HG02571 (cell line): ENCODE results near the gene PUS1.
"Not testable (repeated sequence)": the region's sequence is repeated elsewhere in the genome, so short reads cannot be mapped to it uniquely, and the experiment has no call there.

Source experiments
- ATAC-seq: cut with Tn5 transposase; IDR thresholded peaks from one replicate; pipeline ENCODE4 v1.9.1; 2021; ENCODE audit warnings: mild to moderate bottlenecking, moderate library complexity; ENCODE audit not compliant: unreplicated experiment

Gene PUS1

DNA sequence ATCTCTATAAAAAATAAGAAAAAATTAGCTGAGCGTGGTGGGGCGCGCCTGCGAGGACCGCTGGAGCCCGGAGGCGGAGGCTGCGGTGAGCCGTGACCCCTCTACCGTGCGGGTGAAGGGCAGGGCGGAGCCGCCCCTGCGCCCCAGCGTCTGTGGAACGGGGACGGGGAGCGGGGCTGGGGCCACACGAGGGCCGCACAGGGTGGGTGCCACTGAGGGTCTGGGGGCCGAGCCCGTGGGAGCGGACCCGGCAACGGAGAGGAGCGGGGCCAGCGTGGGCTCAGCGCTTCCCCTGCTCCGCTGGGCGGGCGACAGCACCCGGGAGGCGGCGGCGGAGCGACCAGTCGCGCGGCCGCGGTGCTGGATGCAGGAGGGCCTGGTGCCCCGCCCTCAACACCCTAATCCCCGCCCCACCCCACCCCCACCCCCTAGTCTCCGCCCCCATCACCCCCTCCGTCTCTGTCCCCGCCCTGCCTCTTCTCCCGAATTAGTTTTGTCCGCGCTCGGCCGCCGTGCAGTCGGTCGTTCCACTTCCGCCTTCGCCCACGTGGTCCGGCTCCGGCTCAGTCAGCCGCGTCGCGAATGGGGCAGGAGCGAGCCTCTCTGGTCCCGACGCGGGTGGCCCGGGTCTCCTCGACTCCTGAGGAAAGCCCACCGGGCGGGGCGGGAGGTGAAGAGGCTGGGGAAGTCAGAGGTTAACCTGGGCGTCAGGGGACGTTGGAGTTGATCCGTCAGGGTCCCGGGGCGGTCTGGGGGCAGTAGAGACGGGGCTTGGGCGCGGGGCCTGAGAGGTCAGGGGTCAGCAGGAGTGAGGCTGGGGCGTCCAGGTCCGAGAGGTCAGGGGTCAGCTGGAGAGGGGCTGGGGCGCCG is at the start of gene PUS1:
PUS1 (plus strand) TSS at position 566 of the 870 bp plus-strand sequence. CDS start 447 bp downstream, outside the sequence.
- peak; percentile 67 for ATAC-seq

DNA sequence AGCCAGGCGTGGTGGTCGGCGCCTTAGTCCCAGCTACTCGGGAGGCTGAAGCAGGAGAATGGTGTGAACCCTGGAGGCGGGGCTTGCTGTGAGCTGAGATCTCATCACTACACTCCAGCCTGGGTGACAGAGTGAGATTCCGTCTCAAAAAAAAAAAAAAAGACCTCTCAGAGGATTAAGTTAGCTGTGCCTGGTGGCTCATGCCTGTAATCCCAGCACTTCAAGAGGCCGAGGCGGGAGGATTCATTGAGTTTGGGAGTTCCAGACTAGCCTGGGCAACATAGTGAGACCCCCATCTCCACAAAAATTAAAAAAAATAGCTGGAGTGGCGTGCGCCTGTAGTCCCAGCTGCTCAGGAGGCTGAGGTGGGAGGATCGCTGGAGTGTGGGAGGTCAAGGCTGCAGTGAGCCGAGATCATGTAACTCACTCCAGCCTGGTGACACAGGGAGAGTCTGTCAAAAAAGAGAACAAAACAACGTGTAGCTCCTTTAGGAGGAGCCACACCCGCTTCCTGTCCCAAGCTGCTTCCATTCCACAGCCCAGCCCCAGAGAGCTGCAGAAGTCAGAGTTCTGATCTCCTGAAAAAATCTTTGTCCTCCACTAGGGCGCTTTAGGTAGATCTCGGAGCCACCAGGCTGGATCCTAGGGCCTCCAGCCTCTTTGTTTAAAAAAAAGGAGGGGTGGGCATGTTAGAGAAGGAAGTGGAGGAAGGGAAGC is 46.1 kb upstream of the PUS1 start:
- ATAC-seq = no peak

DNA sequence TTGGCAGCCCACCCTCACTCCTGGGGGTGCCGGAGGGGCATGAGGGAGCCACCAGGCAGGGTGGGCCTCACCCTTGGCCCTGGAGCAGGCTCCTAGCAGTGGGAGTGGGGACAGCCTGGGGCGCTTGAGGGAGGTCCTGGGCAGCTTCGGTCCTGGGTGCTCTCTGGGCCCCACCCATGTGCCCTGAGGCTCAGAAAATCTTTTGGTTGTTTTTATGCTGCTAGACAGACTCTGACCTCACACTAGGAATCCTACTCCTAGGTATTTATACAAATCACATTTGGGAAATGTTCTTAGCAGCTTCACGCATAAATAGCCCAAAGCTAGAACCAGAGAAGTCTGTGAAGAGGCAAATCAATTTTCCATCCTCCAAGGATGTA is 45.6 kb upstream of the PUS1 start:
- no peak for ATAC-seq

DNA sequence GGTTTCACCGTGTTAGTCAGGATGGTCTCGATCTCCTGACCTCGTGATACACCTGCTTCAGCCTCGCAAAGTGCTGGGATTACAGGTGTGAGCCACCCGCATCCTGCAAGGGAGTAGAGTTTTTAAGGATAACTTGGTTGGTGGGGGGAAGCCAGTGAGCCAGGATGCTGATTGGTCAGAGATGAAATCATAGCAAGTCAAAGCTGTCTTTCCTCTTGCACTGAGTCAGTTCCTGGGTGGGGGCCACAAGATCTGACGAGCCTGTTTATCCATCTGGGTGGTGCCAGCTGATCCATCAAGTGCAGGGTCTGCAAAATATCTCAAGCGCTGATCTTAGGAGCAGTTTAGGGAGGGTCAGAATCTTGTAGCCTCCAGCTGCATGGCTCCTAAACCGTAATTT is 44.0 kb upstream of the PUS1 start:
- not testable (repeated sequence) for ATAC-seq

DNA sequence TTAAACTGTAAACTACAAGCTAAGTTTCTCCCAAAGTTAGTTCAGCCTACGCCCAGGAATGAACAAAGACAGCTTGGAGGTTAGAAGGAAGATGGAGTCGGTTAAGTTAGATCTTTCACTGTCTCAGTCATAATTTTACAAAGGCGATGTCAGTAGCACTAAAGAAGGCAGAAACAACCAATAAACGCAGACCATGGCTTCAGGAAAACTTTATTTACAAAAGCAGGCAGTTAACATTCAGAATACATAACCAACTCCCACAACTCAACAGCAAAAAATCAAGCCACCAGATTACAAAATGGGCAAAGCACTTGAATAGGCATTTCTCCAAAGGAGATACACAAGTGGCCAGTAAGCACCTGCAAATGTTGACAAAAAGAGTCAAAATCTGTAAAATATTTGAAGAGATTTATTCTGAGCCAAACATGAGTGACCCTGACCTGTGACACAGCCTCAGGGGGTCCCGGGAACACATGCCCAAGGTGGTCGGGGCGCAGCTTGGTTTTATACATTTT is 43.5 kb upstream of the PUS1 start:
- no peak for ATAC-seq

DNA sequence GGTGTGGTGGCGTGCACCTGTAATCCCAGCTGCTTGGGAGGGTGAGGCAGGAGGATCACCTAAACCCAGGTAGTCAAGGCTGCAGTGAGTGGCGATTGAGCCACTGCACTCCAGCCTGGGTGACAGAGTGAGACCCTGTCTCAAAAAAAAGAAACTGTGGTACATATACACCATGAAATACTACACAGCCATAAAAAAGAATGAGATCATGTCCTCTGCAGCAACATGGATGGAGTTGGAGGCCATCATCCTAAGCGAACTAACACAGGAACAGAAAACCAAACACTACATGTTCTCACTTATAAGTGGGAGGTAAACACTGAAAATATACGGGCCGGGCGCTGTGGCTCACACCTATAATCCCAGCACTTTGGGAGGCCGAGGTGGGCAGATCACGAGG is 37.4 kb upstream of the PUS1 start:
- ATAC-seq = not testable (repeated sequence)

DNA sequence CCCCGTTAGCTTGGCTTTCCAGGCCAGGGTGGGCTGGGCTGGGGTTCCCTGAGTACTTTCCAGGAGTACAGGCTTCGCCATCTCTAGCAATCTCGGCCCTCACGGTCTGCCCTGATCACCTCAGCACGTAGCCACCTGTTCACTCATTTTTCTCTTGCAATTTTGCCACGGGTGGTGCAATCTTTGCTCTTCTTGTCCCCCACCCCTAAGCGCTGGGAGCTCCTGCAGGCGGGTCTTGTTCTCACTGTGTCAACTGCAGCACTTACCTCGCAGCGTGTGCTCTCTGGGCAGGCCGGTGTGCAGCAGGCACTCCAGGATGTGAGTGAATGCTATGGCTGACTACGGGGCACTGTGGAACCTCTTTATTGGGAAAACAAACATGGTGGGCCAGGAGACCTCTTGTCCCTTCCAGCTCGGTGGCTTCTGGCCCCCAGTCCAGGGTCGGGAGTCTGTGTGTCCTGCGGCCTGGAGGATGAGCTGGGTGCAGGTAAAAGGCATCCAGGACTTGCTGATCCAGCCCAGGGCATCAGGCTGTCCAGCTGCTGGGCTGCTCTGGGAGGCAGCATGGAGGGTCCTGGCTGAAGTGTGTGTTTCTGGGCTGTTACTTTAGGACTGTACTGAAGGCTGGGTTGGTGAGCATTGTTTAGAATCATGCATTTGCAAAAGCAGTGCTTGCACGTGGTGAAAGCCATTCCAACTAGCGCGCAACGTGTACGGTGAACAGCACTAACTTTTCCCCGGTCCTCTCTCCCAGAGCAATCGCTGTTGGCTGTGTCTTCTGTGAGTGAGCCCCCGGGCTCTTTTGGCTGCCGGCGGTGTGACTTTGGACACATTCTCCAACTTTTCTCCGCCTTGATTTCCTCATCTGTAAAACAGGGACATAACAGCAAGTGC is 36.1 kb upstream of the PUS1 start:
- ATAC-seq = no peak

DNA sequence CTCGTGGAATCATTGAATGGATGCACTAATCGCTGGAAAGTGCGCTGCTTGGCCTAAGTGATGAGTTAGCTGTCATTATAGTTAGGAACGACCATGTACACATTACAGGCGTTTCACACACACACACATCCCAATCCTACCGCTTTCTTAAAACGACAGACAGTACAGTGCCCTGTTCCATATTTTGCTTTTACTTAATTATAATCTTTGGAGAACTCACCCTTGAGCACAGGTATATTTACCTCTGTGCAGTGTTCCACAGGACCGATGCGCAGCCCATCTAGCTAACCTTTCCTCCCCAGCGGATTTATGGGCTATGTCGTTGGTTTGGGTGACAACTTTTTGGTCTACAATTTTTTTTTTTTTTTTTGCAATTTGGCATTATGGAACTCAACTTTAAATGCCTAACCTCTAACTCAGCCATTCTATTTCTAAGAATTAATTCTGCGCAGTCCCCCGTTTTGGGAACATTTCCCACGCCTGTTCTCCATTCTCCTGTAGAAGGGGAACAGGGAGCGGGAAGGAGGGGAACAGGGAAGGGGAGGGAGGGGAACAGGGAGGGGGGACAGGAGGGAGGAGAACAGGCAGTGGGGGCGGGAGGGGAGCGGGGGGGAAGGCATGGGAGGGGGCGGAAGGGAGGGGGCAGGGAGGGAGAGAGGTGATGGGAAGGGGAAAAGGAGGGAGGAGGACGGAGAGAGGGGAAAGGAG is 35.3 kb upstream of the PUS1 start:
- no peak for ATAC-seq

DNA sequence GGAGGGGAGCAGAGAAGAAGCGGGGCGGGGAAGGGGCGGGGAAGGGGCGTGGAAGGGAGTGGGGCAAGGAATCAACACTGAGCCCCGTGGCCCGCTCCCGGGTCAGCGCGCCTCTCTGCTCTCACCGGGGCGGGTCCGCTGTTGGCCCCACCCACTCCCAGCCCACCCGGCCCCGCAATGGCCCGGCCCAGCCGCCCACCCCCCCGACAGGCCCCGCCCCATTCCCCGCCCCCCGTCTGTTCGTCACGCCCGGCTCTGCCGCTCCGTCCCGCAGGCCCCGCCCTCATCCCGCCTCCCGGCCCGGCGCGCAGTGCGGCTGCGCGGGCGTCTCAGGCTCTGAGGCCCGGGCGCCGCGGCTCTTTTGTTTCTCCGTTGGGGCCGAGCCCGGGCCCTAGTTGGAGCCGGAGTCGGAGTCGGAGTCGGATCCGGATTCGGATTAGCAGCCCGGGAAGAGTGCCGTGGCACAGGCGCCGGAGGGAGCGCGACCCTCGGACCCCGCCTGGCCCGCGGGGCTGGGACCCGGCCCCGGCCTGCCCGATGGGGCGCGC is 34.7 kb upstream of the PUS1 start, which contains the start of gene ULK1:
ULK1 (plus strand) TSS at position 310 of the 548 bp plus-strand sequence. CDS start 380 bp downstream, outside the sequence.
- ATAC-seq = peak; percentile 78

DNA sequence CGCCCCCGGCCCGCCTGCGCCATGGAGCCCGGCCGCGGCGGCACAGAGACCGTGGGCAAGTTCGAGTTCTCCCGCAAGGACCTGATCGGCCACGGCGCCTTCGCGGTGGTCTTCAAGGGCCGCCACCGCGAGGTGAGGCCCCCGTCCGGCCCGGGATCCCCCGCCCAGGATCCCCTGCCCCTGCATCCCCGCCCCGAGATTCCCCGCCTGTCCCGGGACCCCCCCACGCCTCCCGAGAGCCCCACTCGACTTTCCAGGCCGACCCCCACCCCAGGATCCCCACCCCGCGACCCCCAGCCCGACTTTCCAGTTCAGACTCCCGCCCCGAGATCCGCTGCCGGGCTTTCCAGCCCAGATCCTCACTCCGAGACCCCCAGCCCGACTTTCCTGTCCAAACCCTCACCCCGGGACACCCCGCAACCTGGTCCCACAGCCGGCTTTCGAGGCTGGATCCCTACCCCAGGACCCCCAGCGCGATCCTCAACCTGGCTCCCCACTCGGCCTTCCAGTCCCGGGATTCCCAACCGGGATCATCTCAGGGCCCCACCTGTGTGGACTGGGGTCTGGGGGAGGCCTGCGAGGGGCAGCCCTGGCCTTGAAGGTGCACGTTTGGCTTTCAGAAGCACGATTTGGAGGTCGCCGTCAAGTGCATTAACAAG is 34.0 kb upstream of the PUS1 start:
- ATAC-seq = peak; percentile 4

DNA sequence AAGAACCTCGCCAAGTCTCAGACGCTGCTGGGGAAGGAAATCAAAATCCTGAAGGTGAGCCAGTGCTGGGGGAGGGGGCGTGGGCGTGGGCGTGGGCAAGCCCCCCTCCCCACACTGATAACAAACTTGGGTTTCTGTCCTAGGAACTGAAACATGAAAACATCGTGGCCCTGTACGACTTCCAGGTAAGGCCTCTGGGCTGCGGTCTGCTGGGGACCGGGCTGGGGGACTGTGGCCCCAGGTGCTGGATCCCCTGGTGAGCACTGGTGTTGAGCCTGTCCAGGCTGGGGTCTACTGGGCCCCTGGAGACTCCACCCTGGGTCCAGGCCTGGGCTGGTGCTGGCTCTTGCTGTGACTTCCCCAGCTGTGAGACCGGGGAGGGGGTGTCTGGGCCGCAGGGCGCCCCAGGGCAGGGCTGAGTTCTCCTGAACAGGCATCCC is 33.4 kb upstream of the PUS1 start:
- peak; percentile 12 for ATAC-seq

DNA sequence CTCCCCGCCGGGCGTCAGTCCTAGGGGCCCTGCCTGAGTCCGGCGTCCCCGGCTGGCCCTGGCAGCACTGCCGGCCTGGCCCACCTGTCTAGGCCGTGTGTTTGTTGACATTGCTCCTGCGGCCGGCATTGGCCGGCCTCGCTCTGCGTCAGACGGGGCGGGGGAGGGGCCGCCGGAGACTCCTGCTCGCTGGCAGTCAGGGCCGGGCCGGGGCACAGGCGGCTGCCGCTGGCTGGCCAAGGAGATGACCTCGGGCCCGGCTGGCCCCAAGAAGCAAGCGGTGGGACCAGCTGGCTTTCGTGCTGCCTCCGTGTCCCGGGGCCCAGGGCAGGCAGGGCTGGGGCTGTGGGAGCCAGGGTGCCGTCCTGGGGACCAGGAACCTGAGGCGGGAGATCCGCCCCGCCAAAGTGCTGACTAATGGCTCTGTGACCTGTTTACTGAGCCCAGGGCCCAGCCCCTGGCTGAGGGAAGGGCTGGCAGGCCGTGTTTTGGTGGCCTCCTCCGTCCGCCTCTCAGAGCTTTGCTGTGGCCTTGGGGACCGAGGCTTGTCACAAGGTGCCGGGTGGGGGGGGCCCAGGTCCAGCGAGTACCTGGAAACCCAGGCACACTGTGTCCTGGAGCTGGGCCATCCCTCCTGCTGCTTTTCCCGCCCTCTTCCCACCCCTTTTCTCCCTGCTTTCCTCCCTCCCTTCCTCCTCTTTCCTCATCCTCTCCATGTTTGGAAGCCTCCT is 32.8 kb upstream of the PUS1 start:
- peak; percentile 48 for ATAC-seq

DNA sequence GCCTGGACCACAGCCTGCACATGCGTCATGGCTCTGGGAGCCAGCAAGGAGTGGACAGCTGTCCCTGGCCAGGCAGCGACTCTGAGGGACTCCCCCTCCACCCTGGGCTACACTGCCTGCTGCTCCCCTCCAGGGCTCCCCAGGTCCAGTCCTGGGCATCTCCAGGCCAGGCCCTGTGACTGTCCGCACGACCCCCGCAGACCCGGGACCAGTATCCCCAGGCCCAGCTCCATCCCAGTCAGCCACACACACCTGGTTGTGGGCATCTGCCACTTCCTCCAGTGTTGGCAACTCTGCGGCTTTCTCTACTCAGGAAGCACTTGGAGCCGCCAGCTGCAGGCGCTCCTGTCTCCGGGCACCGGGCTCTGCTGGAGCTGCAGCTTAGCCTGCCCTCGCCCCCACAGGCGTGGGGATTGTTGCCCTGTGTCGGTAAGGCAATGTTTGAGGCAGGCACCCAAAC is 32.2 kb upstream of the PUS1 start:
- no peak for ATAC-seq

DNA sequence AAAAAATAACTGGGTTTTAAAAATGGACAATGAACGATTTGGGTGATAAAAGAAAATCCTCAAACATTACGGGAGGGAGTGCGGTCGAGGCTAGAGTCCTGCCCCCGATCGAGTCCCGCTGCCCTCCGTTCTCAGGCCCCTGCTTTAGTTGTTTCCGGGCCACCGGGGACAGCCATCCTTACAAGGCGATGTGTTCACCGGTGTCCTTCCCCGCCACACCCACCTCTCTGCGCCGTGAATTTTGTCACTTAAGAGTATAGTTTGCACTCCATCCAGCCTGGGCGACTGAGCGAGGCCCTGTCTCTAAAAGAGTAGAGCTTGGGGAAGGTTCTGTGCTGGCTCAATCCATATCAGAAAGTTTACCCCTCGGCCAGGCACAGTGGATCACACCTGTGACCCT is 31.8 kb upstream of the PUS1 start:
- no peak for ATAC-seq

DNA sequence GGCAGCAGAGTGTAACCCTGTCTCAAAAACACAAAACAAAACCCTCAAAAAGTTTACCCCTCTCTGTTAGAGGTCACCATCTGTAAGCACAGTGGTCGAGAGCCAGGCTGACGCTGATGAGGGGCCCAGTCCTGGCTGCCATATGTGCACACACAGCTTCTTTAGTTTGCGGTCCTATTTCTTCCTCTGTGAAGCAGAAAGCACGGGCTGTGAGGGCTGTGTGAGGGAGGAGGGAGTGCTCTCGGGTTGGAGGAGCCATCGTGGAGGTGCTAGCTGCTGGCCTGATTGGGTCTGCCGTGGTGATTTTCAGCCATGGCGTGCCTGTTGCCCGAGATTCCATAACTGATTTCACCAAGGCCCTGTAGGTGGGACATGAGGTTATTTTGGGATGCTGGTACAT is 31.2 kb upstream of the PUS1 start:
- no peak for ATAC-seq

DNA sequence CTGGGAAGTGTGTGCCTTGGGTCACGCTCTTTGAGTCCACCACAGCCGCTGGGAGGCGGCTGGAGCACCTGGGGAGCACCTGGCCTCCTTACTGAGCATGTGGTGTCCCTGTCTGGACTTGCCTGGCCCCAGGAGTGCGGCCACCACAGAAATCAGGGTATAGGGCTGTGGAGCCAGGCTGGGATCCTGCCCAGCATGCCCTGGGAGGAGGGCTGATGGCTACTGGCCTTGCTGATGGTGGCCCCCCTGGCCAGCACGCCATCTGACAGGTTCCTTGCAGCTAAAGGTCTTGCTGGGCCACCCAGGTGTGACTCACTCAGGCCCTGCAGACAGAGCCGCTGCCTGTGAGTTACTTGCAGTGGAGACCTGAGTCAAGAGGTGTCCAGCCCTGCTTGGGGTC is 28.7 kb upstream of the PUS1 start:
- no peak for ATAC-seq

DNA sequence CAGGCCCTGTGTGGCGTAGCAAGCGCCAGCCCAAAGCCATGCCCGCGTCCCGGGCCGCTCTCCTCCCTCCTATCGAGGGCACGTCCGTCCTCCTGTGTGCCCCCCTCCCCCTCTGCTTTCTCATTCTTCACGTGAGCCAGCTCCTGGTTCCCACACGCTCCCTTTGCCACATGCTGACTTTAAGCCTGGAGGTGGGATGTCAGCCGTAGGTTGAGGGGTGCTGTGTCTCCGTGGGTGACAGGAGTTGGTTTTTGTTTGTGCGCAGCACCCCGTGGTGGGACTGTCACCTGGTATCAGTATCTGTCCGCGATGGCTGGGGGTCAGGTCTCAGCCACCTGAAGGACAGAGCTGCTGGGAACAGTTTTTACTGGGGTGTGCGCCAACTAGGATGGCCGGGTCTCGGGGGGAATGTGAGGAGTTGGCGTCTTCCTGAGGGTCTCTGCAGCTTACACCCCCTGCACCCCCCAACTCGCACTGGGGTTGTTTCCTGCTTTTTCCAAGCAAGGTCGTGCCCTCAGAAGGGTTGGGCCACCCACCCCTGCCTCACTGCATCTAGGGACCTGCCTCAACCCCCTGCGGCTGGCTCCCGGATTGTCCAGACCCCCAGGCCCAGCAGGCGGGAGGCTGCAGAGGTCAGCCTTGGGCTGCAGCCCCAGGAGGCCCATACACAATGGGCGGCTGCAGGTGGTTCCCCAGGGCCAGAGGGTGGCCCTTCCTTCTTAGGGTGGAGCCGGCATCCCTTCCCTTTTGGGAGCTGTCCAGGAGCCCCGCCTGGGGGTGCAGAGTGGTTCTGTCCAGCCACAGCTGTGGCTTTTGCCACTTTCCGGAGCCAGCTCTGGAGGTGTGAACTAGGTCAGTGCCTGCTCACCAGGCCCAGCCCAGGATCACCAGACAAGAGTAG is 27.4 kb upstream of the PUS1 start:
- ATAC-seq = no peak
